Transverse colon (tissue), 4 donors: ENCODE measurements around the gene PPP2R2C.

Source experiments
- POLR2AphosphoS5 ChIP-seq, 3 donors: sonication (generic); formaldehyde crosslinking; IDR thresholded peaks; one replicate each; pipeline ENCODE4 v1.6.1; 2016; ENCODE audit warnings: antibody characterized with exemption in 3 of 3
- TF ChIP-seq, protein P1 (sequence below), 5 experiments: fragments of 200-600 bp in 3 of 5; fragments of 450-650 bp in 2 of 5; sonication (generic) in 3 of 5; IDR thresholded peaks; 1 replicate in 2 of 5; 2 replicates in 3 of 5; pipeline ENCODE4 v1.5.1; 2016 to 2017; ENCODE audit warnings: antibody characterized with exemption in 5 of 5, inconsistent platforms in 3 of 5, mild to moderate bottlenecking in 2 of 5, moderate library complexity in 1 of 5

DNA sequence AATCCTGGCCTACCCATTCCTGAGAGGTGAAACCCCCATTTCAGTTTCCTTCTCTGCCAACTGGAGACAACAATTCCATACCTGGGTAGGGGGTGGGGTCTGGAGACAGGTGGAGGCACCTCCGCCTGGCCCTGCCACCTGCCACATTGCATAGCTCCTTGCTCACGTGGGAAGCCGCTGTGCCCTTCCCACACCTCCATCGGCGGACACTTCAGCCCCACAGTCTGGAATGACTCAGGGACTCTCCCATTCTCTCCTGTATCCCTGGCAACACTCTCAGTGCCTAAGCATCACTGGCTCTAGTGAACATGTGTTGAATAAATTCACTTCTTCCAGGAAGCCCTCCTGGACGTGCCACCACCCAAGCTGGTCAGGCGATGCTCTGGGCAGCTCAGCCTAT, 21.7 kb downstream of the PPP2R2C start:
- TF ChIP-seq, protein P1, sequence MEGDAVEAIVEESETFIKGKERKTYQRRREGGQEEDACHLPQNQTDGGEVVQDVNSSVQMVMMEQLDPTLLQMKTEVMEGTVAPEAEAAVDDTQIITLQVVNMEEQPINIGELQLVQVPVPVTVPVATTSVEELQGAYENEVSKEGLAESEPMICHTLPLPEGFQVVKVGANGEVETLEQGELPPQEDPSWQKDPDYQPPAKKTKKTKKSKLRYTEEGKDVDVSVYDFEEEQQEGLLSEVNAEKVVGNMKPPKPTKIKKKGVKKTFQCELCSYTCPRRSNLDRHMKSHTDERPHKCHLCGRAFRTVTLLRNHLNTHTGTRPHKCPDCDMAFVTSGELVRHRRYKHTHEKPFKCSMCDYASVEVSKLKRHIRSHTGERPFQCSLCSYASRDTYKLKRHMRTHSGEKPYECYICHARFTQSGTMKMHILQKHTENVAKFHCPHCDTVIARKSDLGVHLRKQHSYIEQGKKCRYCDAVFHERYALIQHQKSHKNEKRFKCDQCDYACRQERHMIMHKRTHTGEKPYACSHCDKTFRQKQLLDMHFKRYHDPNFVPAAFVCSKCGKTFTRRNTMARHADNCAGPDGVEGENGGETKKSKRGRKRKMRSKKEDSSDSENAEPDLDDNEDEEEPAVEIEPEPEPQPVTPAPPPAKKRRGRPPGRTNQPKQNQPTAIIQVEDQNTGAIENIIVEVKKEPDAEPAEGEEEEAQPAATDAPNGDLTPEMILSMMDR (IDR thresholded peaks at IDR 0.05): no peak
- no peak for TF ChIP-seq POLR2AphosphoS5 (IDR thresholded peaks at IDR 0.05)
